ENCODE measurements around the gene CRACR2B. TPM values are rescaled to one million over a fixed set of nuclear protein-coding genes. Genes with fewer than 3 reads are reported as not detected.

CRACR2B gene
- total and polyA plus RNA-seq, 2 of the 13 experiments (the other 11 are each of a cell fraction or from before 2014, with no cell fraction given), result 14.9 to 21.0 TPM

- ChIA-PET CTCF (ENCODE audit: low intra/inter-chr PET ratio, low total read pairs) (no interaction called here), POLR2A (interaction anchor here (0.6 to 11.1 kb wide), 13 partner anchors 12 to 205 kb away, joined by 3 to 141 read pairs (median 4); partner anchors contain the start of genes CD151, CRACR2B, PNPLA2 and RPLP2)
- 37% methylated on average over 20 of the region's 31 CpGs for WGBS (ENCODE audit: low lambda C conversion rate)
- in situ Hi-C loops (cut with HindIII; ENCODE audit: extremely low pct_ligation_motif_present, low pct_unique_long_range_greater_than_20kb) (no loop called here), intact Hi-C loops (cut with micrococcal nuclease; ENCODE audit: unreplicated experiment) (loop anchor here (5.0 kb wide), 1 partner anchor 38 kb away; the partner anchor contains the start of genes PIDD1 and RPLP2)
- H3K9me3 ChIP-seq (ENCODE audit: low read length), result no peaks in the 10 kb centered on the region
- peak; percentile 96 for FAIRE-seq
- DNase-seq (ENCODE audit: low spot score), result peak; percentile 88
- peaks cover 25% of the 10 kb centered on the region for H3K79me2 ChIP-seq (ENCODE audit: insufficient read depth, low read length)
- H3K4me2 ChIP-seq (ENCODE audit: low read depth, low read length), result peak overlapping the region; percentile 85
- peak overlapping the region; percentile 97 to 100 (median 98); a peak in 5 of 6 replicates for H3K4me3 ChIP-seq (replicated peaks in 1 of 3; ENCODE audit: insufficient read depth in 1 of 3, low read depth in 2 of 3, low read length in 3 of 3)
- no TSS peak for BruUV-seq (replicated peaks)
- peak overlapping the region; percentile 92 for H3K9ac ChIP-seq (ENCODE audit: insufficient read depth, low read depth, low read length)
- ATAC-seq, result peak; percentile 45
- peaks cover 2 to 8% of the 10 kb centered on the region in 2 experiments for H3K36me3 ChIP-seq (replicated peaks in 1 of 2; ENCODE audit: control insufficient read depth in 1 of 2, insufficient read depth in 2 of 2, low read length in 2 of 2)
- no peak overlapping the region for H2AFZ ChIP-seq (ENCODE audit: low read length)
- H3K4me1 ChIP-seq (ENCODE audit: insufficient read depth, low read length), result peaks cover 40% of the 10 kb centered on the region
- H3K27me3 ChIP-seq (ENCODE audit: control insufficient read depth in 1 of 2, insufficient read depth in 2 of 2, low read length in 2 of 2), result no peaks in the 10 kb centered on the region
- peaks cover 15% of the 10 kb centered on the region; the same call in 1 of the 2 replicates for H4K20me1 ChIP-seq (ENCODE audit: insufficient read depth, low read length)
- H3K27ac ChIP-seq (ENCODE audit: extremely low read length, insufficient read depth, low read length), result peak overlapping the region; percentile 83
- TF ChIP-seq SALL2 (CRISPR knock-in tag; IDR thresholded peaks at IDR 0.05) (no peak), CREBL2 (CRISPR knock-in tag; IDR thresholded peaks at IDR 0.05; ENCODE audit: borderline replicate concordance) (no peak), ZNF142 (CRISPR knock-in tag; IDR thresholded peaks at IDR 0.05) (peak; percentile 54; the same call in 1 of the 2 replicates), ZSCAN29 (CRISPR knock-in tag; conservative IDR thresholded peaks at IDR 0.05) (no peak), NFKBIZ (CRISPR knock-in tag; IDR thresholded peaks at IDR 0.05) (no peak), ZNF614 (CRISPR knock-in tag; IDR thresholded peaks at IDR 0.05; ENCODE audit: borderline replicate concordance) (0 out of 2 replicates have a peak, but pooled peaks have one; percentile 25), HBP1 (CRISPR knock-in tag; IDR thresholded peaks at IDR 0.05; ENCODE audit: low read depth) (no peak), RNF2 (conservative IDR thresholded peaks at IDR 0.05; ENCODE audit: low read depth) (no peak), ZNF780A (CRISPR knock-in tag; IDR thresholded peaks at IDR 0.05) (no peak), ZNF280B (CRISPR knock-in tag; IDR thresholded peaks at IDR 0.05; ENCODE audit: borderline replicate concordance) (no peak)
Observed at GRCh38 chr11:844693-845644, 17.2 kb downstream of the CRACR2B start.

All from HepG2 (cell line).